EH (cell line): ENCODE data around the gene USH2A.

Experiments used
- DNase-seq: peaks from one replicate; pipeline ENCODE4 v3.0.0-alpha.2; 2015; ENCODE audit warnings: low read depth

USH2A gene

GRCh38 chr1:216422821-216423520 is at the start of gene USH2A:
Gene USH2A (minus strand): TSS chr1:216423448. CDS start chr1:216422336, 1,112 bp downstream.
- no peak for DNase-seq

GRCh38 chr1:216466162-216466801 is 43.0 kb upstream of the USH2A start:
- DNase-seq: no peak

GRCh38 chr1:216464489-216464888 is 41.2 kb upstream of the USH2A start:
- peak; percentile 98 for DNase-seq

- peak; percentile 81 for DNase-seq
Observed at GRCh38 chr1:216462066-216462775, 39.0 kb upstream of the USH2A start.

- peak; percentile 36 for DNase-seq
Observed at GRCh38 chr1:216461466-216461865, 38.2 kb upstream of the USH2A start.

- no peak for DNase-seq
Observed at GRCh38 chr1:216459651-216460207, 36.5 kb upstream of the USH2A start.

GRCh38 chr1:216458812-216459211 is 35.6 kb upstream of the USH2A start:
- DNase-seq: peak; percentile 22

- DNase-seq: peak; percentile 60
Observed at GRCh38 chr1:216457356-216457755, 34.1 kb upstream of the USH2A start.

GRCh38 chr1:216456682-216457081 is 33.4 kb upstream of the USH2A start:
- DNase-seq: peak; percentile 94

GRCh38 chr1:216453777-216454176 is 30.5 kb upstream of the USH2A start:
- DNase-seq: no peak

- DNase-seq: no peak
Observed at GRCh38 chr1:216450227-216450626, 27.0 kb upstream of the USH2A start.

- peak; percentile 43 for DNase-seq
Observed at GRCh38 chr1:216448011-216448510, 24.8 kb upstream of the USH2A start.

GRCh38 chr1:216437603-216438002 is 14.4 kb upstream of the USH2A start:
- DNase-seq: no peak

GRCh38 chr1:216434232-216434631 is 11.0 kb upstream of the USH2A start:
- DNase-seq: no peak

- no peak for DNase-seq
Observed at GRCh38 chr1:216433175-216433574, 9.9 kb upstream of the USH2A start.

- no peak for DNase-seq
Observed at GRCh38 chr1:216430744-216431143, 7.5 kb upstream of the USH2A start.

- DNase-seq: no peak
Observed at GRCh38 chr1:216425577-216425976, 2.3 kb upstream of the USH2A start.

GRCh38 chr1:216420746-216421145 is 2.5 kb downstream of the USH2A start:
- DNase-seq: no peak

GRCh38 chr1:216420263-216420662 is 3.0 kb downstream of the USH2A start:
- DNase-seq: no peak

- DNase-seq: no peak
Observed at GRCh38 chr1:216416488-216416887, 6.8 kb downstream of the USH2A start.

- DNase-seq: no peak
Observed at GRCh38 chr1:216410026-216410425, 13.2 kb downstream of the USH2A start.

GRCh38 chr1:216390956-216391355 is 32.3 kb downstream of the USH2A start:
- DNase-seq: no peak

- no peak for DNase-seq
Observed at GRCh38 chr1:216389774-216390173, 33.5 kb downstream of the USH2A start.
